ENCODE measurements around the gene UPK1A. TPM values are rescaled to one million over a fixed set of nuclear protein-coding genes. Genes with fewer than 3 reads are reported as not detected.

The UPK1A gene
- total and polyA plus RNA-seq, 9 of the 15 experiments (the other 6 are each of a cell fraction or from before 2014, with no cell fraction given): 0.06 to 0.13 TPM; not detected in 7

- TF ChIP-seq ZBTB40 (IDR thresholded peaks at IDR 0.05): peak; percentile 35; the same call in 1 of the 2 replicates
- TF ChIP-seq ZBTB40 (CRISPR knock-in tag; IDR thresholded peaks at IDR 0.05): no peak
- peak; percentile 67 for TF ChIP-seq POLR2G (IDR thresholded peaks at IDR 0.05; ENCODE audit: low read depth, low read length)
- TF ChIP-seq ZFX (CRISPR knock-in tag; IDR thresholded peaks at IDR 0.05): peak; percentile 75
- TF ChIP-seq CTCFL (IDR thresholded peaks at IDR 0.05; ENCODE audit: borderline replicate concordance, insufficient read depth, low read depth, low read length, poor library complexity, severe bottlenecking): no peak
- TF ChIP-seq CAMTA2 (CRISPR knock-in tag; conservative IDR thresholded peaks at IDR 0.05): no peak
- peak in 1 of 2 experiments; percentile 54; a peak in 1 of 4 replicates for TF ChIP-seq HDAC1 (IDR thresholded peaks at IDR 0.05)
- TF ChIP-seq, protein P1, sequence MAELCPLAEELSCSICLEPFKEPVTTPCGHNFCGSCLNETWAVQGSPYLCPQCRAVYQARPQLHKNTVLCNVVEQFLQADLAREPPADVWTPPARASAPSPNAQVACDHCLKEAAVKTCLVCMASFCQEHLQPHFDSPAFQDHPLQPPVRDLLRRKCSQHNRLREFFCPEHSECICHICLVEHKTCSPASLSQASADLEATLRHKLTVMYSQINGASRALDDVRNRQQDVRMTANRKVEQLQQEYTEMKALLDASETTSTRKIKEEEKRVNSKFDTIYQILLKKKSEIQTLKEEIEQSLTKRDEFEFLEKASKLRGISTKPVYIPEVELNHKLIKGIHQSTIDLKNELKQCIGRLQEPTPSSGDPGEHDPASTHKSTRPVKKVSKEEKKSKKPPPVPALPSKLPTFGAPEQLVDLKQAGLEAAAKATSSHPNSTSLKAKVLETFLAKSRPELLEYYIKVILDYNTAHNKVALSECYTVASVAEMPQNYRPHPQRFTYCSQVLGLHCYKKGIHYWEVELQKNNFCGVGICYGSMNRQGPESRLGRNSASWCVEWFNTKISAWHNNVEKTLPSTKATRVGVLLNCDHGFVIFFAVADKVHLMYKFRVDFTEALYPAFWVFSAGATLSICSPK (IDR thresholded peaks at IDR 0.05; ENCODE audit: borderline replicate concordance): 0 out of 2 replicates have a peak, but pooled peaks have one; percentile 70
- no peak for TF ChIP-seq PURB (CRISPR knock-in tag; IDR thresholded peaks at IDR 0.05; ENCODE audit: low read depth)
- TF ChIP-seq MXI1 (IDR thresholded peaks at IDR 0.05; ENCODE audit: low read depth, low read length): 0 out of 2 replicates have a peak, but pooled peaks have one; percentile 13
- TF ChIP-seq L3MBTL2 (IDR thresholded peaks at IDR 0.05): peak; percentile 73; the same call in 1 of the 2 replicates
- no peak for TF ChIP-seq CSDE1 (IDR thresholded peaks at IDR 0.05)
These were observed 21.9 kb upstream of the UPK1A start (continued) for GRCh38 chr19:35644206-35644986.

All from K562 (cell line).